Neural crest cell (in vitro differentiated cells): ENCODE results near the gene SLC43A3. TPM values are rescaled to one million over a fixed set of nuclear protein-coding genes. Genes with fewer than 3 reads are reported as not detected.
A peak's percentile ranks its signal among the peaks of the same experiment; 100 is the strongest.

Experiments
- DNase-seq: peaks from one replicate; pipeline ENCODE4 v3.0.0; 2021; ENCODE audit warnings: low read depth, mixed read lengths, low spot score
- H3K27ac Mint-ChIP-seq: one replicate; pipeline ENCODE4 v1.8.0; 2021; ENCODE audit warnings: mild to moderate bottlenecking, mixed read lengths; ENCODE audit not compliant: unreplicated experiment
- H3K27me3 Mint-ChIP-seq: 2 replicates; pipeline ENCODE4 v1.8.0; 2021; ENCODE audit warnings: low read depth, mild to moderate bottlenecking, mixed read lengths
- H3K36me3 Mint-ChIP-seq: 2 replicates; pipeline ENCODE4 v1.8.0; 2021; ENCODE audit warnings: low read depth, mild to moderate bottlenecking, mixed read lengths
- H3K4me1 Mint-ChIP-seq: 2 replicates; pipeline ENCODE4 v1.8.0; 2021; ENCODE audit warnings: mixed read lengths
- H3K4me3 Mint-ChIP-seq: one replicate; pipeline ENCODE4 v1.8.0; 2021; ENCODE audit warnings: mild to moderate bottlenecking, mixed read lengths
- H3K9me3 Mint-ChIP-seq: 2 replicates; pipeline ENCODE4 v1.8.0; 2021; ENCODE audit warnings: mixed read lengths
- CTCF ChIP-seq: fragments of 200-600 bp; sonication (generic); conservative IDR thresholded peaks from 2 replicates; pipeline ENCODE4 v1.5.0; 2021; ENCODE audit warnings: antibody characterized with exemption, mild to moderate bottlenecking
- total RNA-seq: library from RNA; stranded (reverse); gene quantifications from 2 replicates; pipeline ENCODE4 v1.2.1, GENCODE V29; 2021

SLC43A3 gene
- total RNA-seq, 1 donor from 2014 or later = 52.9 TPM

DNA sequence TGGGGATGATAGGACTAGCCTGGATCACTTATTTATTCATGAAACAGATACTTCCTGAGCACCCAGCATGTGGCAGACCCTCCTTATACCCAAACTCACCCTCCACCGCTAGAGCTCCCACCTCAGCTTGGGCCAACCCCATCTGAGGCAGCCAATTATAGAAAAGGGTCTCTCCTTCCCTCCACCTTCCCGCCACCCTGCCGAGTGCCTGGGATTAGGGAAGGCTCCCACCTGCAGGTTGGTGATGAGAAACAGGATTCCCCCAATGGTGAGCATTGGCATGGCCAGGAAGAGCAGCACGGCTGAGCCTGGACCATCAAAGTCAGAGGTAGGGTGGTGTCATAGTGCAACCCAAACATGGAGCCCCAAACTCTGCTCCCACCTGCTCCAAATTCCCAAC, 5.9 kb downstream of the SLC43A3 start:
- Mint-ChIP-seq H3K4me3 (no peak overlapping the region), H3K27ac (no peak overlapping the region), H3K36me3 (peaks cover 20% of the 10 kb centered on the region), H3K9me3 (no peaks in the 10 kb centered on the region), H3K4me1 (peaks cover 21% of the 10 kb centered on the region), H3K27me3 (no peaks in the 10 kb centered on the region)
- TF ChIP-seq CTCF = no peak
- no peak for DNase-seq

- peaks cover 28% of the 10 kb centered on the region for H3K36me3 Mint-ChIP-seq
- no peak overlapping the region for H3K4me3 Mint-ChIP-seq
- no peak overlapping the region for H3K27ac Mint-ChIP-seq
- H3K9me3 Mint-ChIP-seq = no peaks in the 10 kb centered on the region
- peaks cover 5% of the 10 kb centered on the region for H3K4me1 Mint-ChIP-seq
- no peak for TF ChIP-seq CTCF
- no peak for DNase-seq
- no peaks in the 10 kb centered on the region for H3K27me3 Mint-ChIP-seq
Measured at GRCh38 chr11:57419146-57419545, 7.8 kb downstream of the SLC43A3 start.

DNA sequence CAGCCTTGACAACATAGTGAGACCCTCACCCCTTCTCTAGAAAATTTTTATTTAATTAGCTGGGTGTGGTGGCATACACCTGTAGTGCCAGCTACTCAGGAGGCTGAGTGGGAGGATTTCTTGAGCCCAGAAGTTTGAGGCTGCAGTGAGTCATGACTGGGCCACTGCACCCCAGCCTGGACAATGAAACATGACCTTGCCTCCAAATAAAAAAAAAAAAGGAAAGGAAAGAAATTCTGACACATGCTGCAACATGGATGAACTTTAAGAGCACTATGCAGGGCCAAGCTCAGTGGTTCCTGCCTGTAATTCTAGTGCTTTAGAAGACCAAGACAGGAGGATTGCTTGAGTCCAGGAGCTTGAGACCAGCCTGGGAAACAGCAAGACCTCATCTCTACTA, 8.8 kb downstream of the SLC43A3 start:
- DNase-seq = no peak
- TF ChIP-seq CTCF = no peak
- Mint-ChIP-seq H3K36me3 (peaks cover 28% of the 10 kb centered on the region), H3K27me3 (no peaks in the 10 kb centered on the region), H3K4me1 (no peaks in the 10 kb centered on the region), H3K27ac (no peak overlapping the region), H3K4me3 (no peak overlapping the region), H3K9me3 (no peaks in the 10 kb centered on the region)

DNA sequence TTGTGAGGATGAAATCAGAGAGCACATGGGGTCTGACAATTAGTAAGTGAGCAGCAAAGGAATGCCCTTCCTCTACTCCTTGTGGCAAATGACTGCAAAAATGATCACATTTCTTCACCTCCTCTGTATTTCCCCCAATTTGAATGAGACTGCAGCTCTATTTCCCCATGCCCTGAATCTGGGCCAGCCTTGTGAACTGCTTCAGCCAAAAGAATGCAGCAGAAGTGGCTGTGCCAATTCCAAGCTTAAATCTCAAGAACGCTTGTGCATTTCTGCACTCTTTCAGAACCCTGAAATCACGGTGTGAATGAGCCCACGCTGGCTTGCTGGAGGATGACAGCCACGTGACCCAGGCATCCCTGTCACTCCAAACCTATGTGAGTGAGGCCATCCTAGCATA, 9.9 kb downstream of the SLC43A3 start:
- H3K27ac Mint-ChIP-seq = peak overlapping the region; percentile 8
- no peak for DNase-seq
- no peak overlapping the region for H3K4me3 Mint-ChIP-seq
- H3K36me3 Mint-ChIP-seq = peaks cover 28% of the 10 kb centered on the region
- no peaks in the 10 kb centered on the region for H3K4me1 Mint-ChIP-seq
- H3K27me3 Mint-ChIP-seq = no peaks in the 10 kb centered on the region
- no peak for TF ChIP-seq CTCF
- no peaks in the 10 kb centered on the region for H3K9me3 Mint-ChIP-seq

DNA sequence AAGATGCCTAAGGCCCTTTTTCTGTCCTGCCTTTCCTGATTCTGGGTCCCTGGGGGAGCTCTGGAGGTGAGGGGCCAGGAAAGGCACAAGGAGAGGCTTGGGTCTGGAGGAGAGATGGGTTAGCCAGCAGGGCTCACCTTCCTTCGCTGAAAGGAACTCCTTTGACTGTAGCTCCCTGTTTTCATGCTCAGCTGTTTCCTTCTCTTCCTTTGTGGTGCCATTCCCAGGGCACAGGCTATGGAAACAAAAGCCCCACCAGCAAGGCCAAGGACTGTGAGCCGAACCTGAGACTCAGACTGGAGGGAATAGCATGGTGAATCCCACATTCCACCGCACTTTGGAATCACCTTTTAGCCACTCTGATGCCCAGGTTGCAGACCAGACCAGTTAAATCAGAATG, 10.5 kb downstream of the SLC43A3 start:
- H3K4me3 Mint-ChIP-seq = no peak overlapping the region
- no peak for TF ChIP-seq CTCF
- DNase-seq = no peak
- no peaks in the 10 kb centered on the region for H3K9me3 Mint-ChIP-seq
- peaks cover 28% of the 10 kb centered on the region for H3K36me3 Mint-ChIP-seq
- no peaks in the 10 kb centered on the region for H3K27me3 Mint-ChIP-seq
- no peak overlapping the region for H3K27ac Mint-ChIP-seq
- H3K4me1 Mint-ChIP-seq = no peaks in the 10 kb centered on the region
